HTERT RPE-1 (cell line): ENCODE measurements around the gene ANKHD1.

Experiments used
- in situ Hi-C: fragments of 300-500 bp; cut with MboI; formaldehyde crosslinking; loops from 4 replicates; pipeline ENCODE4 v1.14.3; 2020; ENCODE audit warnings: low sequenced_read_pairs

The ANKHD1 gene

DNA sequence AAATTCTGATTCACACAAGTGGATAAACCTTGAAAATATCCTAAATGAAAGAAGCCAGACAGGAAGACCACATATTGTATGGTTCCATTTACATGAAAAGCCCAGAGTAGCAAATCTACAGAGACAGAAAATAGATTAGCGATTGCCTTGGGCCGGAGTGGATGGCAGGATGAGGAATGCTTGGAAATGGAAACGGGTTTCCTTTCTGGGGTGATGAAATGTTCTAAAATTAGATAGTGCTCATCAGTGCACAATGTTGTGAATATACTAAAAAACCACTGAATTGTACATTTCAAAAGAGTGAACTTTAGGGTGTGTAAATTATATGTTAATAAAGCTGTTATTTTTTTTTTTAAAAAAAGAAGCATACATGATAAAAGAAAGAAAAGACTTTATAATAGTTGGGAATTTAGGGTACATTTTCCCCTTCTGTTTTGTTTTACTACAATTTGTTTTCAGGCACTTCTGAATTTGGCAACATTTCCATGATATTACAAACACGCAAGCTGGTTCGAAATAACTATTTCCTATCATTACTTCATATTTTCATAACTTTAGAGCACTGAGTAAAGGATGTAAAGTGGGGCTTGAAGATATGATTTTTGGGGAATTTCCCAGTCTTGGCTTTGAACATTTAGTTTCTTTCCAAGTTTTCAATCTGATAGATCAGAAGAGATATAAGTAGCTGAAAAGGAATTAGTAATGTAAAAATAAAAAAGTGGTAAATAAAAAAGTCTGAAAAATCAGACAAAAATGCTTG lies 186.9 kb downstream of the ANKHD1 start:
- in situ Hi-C loops, result no loop called here
